Measurements from ENCODE around the gene GGACT. TPM values are rescaled to one million over a fixed set of nuclear protein-coding genes. Genes with fewer than 3 reads are reported as not detected.

The GGACT gene
- polyA plus RNA-seq, 1 donor = 4.6 TPM

GRCh38 chr13:100549316-100549715 is 39.3 kb downstream of the GGACT start:
- no peak for DNase-seq

GRCh38 chr13:100547791-100548201 is 40.8 kb downstream of the GGACT start:
- no peak for DNase-seq

- no peak for DNase-seq
Measured at GRCh38 chr13:100546713-100547405, 41.7 kb downstream of the GGACT start.

- no peak for DNase-seq
Measured at GRCh38 chr13:100545684-100546061, 42.9 kb downstream of the GGACT start.

- DNase-seq = no peak
Measured at GRCh38 chr13:100544866-100545683, 43.5 kb downstream of the GGACT start.

GRCh38 chr13:100543872-100544602 is 44.6 kb downstream of the GGACT start:
- DNase-seq = no peak

GRCh38 chr13:100542826-100543156 is 45.8 kb downstream of the GGACT start:
- no peak for DNase-seq

GRCh38 chr13:100541897-100542825 is 46.4 kb downstream of the GGACT start:
- no peak for DNase-seq

- no peak for DNase-seq
Measured at GRCh38 chr13:100540621-100541020, 48.0 kb downstream of the GGACT start.

GRCh38 chr13:100537951-100538462 is 50.6 kb downstream of the GGACT start:
- no peak for DNase-seq

GRCh38 chr13:100537486-100537885 is 51.1 kb downstream of the GGACT start:
- DNase-seq = no peak

GRCh38 chr13:100536643-100537180 is 51.9 kb downstream of the GGACT start:
- DNase-seq = no peak

GRCh38 chr13:100535426-100536135 is 53.0 kb downstream of the GGACT start:
- DNase-seq = no peak

- no peak for DNase-seq
Measured at GRCh38 chr13:100534911-100535310, 53.7 kb downstream of the GGACT start.

GRCh38 chr13:100534147-100534843 is 54.3 kb downstream of the GGACT start:
- DNase-seq = no peak

GRCh38 chr13:100533588-100534041 is 55.0 kb downstream of the GGACT start:
- DNase-seq = no peak

- no peak for DNase-seq
Measured at GRCh38 chr13:100532836-100533435, 55.7 kb downstream of the GGACT start.

- no peak for DNase-seq
Measured at GRCh38 chr13:100532090-100532766, 56.4 kb downstream of the GGACT start.

GRCh38 chr13:100530671-100531213 is 57.8 kb downstream of the GGACT start:
- DNase-seq = no peak

Measured in left kidney (tissue), 2 donors.